Uterus (tissue), 4 donors: ENCODE results near the gene COL5A2. TPM values are rescaled to one million over a fixed set of nuclear protein-coding genes. Genes with fewer than 3 reads are reported as not detected.

ENCODE experiments used
- DNase-seq, 2 donors: peaks; one replicate each; pipeline ENCODE4 v3.0.0-alpha.2; 2019 to 2020
- H3K27ac ChIP-seq, 2 donors: fragments of 200-600 bp; sonication (generic); 1 replicate in 1 of 2; 2 replicates in 1 of 2; pipeline ENCODE4 v1.5.1; 2016 to 2018
- H3K27me3 ChIP-seq, 2 donors: fragments of 200-600 bp; sonication (generic); one replicate each; pipeline ENCODE4 v1.5.1; 2018 to 2019; ENCODE audit warnings: control low read depth in 1 of 2
- H3K36me3 ChIP-seq, 2 donors: fragments of 200-600 bp; sonication (generic); one replicate each; pipeline ENCODE4 v1.5.1; 2019; ENCODE audit warnings: control low read depth in 1 of 2
- H3K4me1 ChIP-seq, 2 donors: fragments of 200-600 bp; sonication (generic); one replicate each; pipeline ENCODE4 v1.5.1; 2018 to 2019; ENCODE audit warnings: control low read depth in 1 of 2
- H3K4me3 ChIP-seq, 2 donors: fragments of 200-600 bp; sonication (generic); 1 replicate in 1 of 2; 2 replicates in 1 of 2; pipeline ENCODE4 v1.5.1; 2018 to 2019; ENCODE audit warnings: mild to moderate bottlenecking in 1 of 2
- H3K9me3 ChIP-seq, 2 donors: fragments of 200-600 bp; sonication (generic); one replicate each; pipeline ENCODE4 v1.5.1; 2019; ENCODE audit warnings: control low read depth in 1 of 2
- POLR2A ChIP-seq, 2 donors: fragments of 450-650 bp; IDR thresholded peaks; one replicate each; pipeline ENCODE4 v1.6.1; 2016; ENCODE audit warnings: antibody characterized with exemption in 2 of 2, mild to moderate bottlenecking in 1 of 2, moderate library complexity in 1 of 2
- intact Hi-C: fragments of 100-400 bp; cut with DNase I; formaldehyde crosslinking; loops from one replicate; pipeline ENCODE4 v1.15.1; 2023; ENCODE audit warnings: low total_unique reads
- total RNA-seq, 4 donors: library from RNA; depleted of rRNA in 3 of 4; stranded (reverse); fragments of >200 nt in 3 of 4; gene quantifications; one replicate each; pipeline versions ENCODE4 v1.1.0 to v1.2.4, GENCODE V29; 2014 to 2023
- TF ChIP-seq, protein P1 (sequence below), 4 experiments: fragments of 200-600 bp in 2 of 4; fragments of 450-650 bp in 2 of 4; sonication (generic) in 2 of 4; IDR thresholded peaks; one replicate each; pipeline ENCODE4 v1.5.1; 2016 to 2019; ENCODE audit warnings: antibody characterized with exemption in 4 of 4, mild to moderate bottlenecking in 2 of 4, moderate library complexity in 1 of 4
- donor health status: DM: yes; HTN: yes; CAD: no.

Gene COL5A2
- total RNA-seq, 4 donors from 2014 or later, result 15.0 to 908 (median 33.3) TPM

DNA sequence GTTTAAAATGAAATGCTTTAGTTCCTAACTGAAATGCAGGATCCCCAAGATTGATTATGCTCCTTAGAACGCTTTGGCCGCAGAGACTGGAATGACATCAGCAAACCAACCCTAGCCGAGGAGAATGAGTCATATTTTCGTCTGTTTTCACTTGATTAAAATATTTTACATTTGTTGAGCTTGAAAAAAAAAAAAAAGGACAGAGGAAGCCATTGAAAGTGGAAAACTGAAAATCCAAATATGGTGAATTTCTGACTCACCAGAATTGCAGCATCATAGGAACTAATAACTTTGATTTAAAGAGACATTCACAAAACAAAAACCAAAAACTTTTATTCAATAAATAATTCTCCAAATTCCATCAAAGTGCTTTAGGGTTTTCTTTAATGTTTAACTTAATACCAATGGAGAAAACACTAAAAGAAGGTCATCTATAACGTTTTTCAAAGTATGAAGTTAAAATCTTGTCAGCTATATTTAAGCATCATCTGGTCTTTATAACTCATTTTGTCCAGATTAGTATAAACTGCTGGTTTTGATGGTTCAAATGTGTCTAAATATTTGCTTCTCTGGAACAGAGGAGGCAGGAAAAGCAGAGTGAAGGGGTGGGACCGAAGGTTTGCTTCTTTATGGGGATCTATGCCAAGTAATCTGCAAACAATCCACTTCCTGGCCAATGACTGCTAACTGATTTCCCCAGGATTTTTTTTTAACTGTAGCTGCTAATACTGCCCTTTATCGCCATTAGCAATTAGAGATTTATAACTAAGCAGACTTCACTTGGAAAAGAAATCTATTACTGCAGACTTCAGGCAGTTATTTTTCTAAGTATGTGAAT lies 30.9 kb upstream of the COL5A2 start:
- intact Hi-C loops, result no loop called here
- peak; percentile 78 to 81 for DNase-seq

DNA sequence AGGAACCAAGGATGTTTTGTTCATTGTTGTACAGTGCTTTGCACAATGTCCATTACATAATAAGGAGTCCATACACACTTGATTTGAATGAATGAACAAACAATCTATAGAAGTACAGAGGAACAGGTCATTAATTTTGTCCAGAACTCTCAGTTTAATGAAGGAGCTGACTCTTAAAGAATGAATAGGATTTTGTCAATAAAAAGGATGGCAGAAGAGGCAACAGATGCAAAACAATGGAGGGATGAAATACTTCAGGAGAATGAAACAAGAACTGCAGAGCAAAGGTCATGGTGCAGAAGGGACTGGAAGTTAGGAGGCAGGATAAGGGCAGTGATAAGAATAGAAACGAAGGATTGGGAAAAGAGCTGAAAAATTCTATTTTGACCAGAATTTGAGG lies 28.7 kb upstream of the COL5A2 start:
- no peak for TF ChIP-seq POLR2A (IDR thresholded peaks at IDR 0.05)
- H3K27ac ChIP-seq, result peak overlapping the region; percentile 85 to 86
- H3K9me3 ChIP-seq, result no peaks in the 10 kb centered on the region
- H3K27me3 ChIP-seq, result no peaks in the 10 kb centered on the region
- H3K36me3 ChIP-seq, result no peaks in the 10 kb centered on the region
- no peak overlapping the region for H3K4me3 ChIP-seq
- intact Hi-C loops, result no loop called here
- no peak for DNase-seq
- H3K4me1 ChIP-seq, result peaks cover 0 to 4% of the 10 kb centered on the region in 2 donors

More for the DNA sequence above, 30.9 kb upstream of the COL5A2 start:
- H3K4me1 ChIP-seq, result peaks cover 0 to 4% of the 10 kb centered on the region in 2 donors
- TF ChIP-seq, protein P1, sequence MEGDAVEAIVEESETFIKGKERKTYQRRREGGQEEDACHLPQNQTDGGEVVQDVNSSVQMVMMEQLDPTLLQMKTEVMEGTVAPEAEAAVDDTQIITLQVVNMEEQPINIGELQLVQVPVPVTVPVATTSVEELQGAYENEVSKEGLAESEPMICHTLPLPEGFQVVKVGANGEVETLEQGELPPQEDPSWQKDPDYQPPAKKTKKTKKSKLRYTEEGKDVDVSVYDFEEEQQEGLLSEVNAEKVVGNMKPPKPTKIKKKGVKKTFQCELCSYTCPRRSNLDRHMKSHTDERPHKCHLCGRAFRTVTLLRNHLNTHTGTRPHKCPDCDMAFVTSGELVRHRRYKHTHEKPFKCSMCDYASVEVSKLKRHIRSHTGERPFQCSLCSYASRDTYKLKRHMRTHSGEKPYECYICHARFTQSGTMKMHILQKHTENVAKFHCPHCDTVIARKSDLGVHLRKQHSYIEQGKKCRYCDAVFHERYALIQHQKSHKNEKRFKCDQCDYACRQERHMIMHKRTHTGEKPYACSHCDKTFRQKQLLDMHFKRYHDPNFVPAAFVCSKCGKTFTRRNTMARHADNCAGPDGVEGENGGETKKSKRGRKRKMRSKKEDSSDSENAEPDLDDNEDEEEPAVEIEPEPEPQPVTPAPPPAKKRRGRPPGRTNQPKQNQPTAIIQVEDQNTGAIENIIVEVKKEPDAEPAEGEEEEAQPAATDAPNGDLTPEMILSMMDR (IDR thresholded peaks at IDR 0.05), result no peak
- TF ChIP-seq POLR2A (IDR thresholded peaks at IDR 0.05), result no peak
- H3K27ac ChIP-seq, result peak overlapping the region; percentile 85 to 86
- H3K27me3 ChIP-seq, result no peaks in the 10 kb centered on the region
- H3K4me3 ChIP-seq, result peak overlapping the region; percentile 14 to 30
- no peaks in the 10 kb centered on the region for H3K36me3 ChIP-seq
- no peaks in the 10 kb centered on the region for H3K9me3 ChIP-seq

DNA sequence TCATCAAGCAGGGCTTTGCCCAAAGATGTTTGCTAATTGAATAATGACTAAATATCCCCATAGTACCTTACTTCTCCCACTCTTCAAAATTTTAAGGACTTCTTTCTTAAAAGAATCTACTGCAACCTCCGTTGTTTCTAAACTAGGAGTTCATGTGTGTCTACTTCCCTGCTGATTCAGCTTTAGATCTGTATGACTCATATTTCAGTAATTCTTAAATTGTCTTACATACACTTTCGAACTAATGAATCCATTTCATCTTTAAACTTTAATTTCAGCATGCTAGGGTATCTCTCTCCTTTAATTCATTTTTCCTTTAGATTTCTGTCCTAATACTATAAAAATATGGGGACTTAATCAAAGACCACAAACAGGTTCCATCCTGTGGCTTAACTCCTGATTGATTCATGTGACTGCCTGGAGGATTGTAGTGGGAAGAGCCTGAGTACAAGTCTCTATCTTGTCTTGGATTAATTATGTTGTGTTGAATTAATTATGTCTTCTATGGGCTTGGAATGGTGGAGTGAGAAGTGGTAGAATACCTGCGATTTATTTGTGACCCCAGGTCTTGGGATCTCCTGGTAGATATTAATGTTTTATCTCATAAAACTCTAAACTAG lies 24.9 kb upstream of the COL5A2 start:
- Histone ChIP-seq H3K27me3 (no peaks in the 10 kb centered on the region), H3K27ac (no peak overlapping the region), H3K36me3 (no peaks in the 10 kb centered on the region), H3K4me3 (no peak overlapping the region), H3K9me3 (no peaks in the 10 kb centered on the region), H3K4me1 (no peaks in the 10 kb centered on the region)
- TF ChIP-seq, protein P1 (IDR thresholded peaks at IDR 0.05), result no peak
- DNase-seq, result no peak
- intact Hi-C loops, result no loop called here

DNA sequence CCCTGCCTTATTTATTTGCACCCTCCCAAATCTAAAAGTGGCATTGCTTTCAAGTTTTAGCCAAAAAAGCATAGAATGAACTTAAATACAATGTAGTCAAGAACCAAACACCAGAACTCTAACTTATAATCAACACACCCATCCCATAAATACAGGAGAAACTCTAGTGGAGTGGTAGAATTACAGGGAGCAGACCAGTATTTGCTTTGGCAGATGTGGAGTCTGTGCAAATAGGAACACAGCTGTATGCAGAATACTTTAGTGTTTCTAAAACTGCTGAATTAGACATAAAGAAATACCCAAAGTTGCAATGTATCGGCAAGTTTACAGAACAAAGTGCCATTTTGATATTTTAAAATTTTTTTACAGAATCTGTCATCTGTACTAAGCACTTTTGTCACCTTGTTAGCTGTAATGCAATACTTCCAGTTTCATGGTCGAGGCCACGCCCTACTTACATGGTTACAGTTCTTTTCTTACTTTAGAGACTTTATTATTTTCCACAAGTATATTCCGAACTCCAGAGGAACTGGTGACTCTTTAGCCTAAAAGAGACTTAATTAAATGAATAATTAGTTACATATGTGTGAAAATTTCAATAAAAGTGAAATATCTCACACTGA lies 23.7 kb upstream of the COL5A2 start:
- Histone ChIP-seq H3K36me3 (no peaks in the 10 kb centered on the region), H3K4me3 (no peak overlapping the region), H3K9me3 (no peaks in the 10 kb centered on the region), H3K4me1 (no peaks in the 10 kb centered on the region), H3K27me3 (no peaks in the 10 kb centered on the region), H3K27ac (no peak overlapping the region)
- no peak for DNase-seq
- TF ChIP-seq POLR2A (IDR thresholded peaks at IDR 0.05), result no peak
- TF ChIP-seq, protein P1 (IDR thresholded peaks at IDR 0.05), result no peak
- intact Hi-C loops, result no loop called here

DNA sequence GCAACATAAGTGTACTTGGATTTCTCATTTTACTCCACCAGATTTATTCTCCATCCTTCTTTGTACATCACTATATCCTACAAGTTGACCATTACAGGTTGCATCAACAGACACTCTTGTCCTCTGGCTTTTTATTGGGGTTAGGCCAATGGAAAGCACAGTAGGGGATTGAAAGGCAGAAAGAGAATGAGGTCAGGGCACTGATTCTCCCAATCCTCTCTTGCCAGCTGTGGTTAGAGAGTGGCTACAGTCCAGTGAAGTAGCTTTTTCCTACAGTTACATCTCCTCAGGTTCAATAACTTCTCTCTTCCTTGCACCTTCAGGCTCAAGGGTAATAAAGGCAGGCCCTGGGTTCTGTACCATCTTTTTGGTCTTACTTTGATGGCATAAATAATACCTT lies 20.2 kb upstream of the COL5A2 start:
- Histone ChIP-seq H3K27ac (no peak overlapping the region), H3K4me3 (no peak overlapping the region), H3K9me3 (no peaks in the 10 kb centered on the region), H3K4me1 (no peaks in the 10 kb centered on the region), H3K36me3 (no peaks in the 10 kb centered on the region), H3K27me3 (no peaks in the 10 kb centered on the region)
- no peak for DNase-seq
- intact Hi-C loops, result no loop called here
- TF ChIP-seq POLR2A (IDR thresholded peaks at IDR 0.05), result no peak
- TF ChIP-seq, protein P1 (IDR thresholded peaks at IDR 0.05), result no peak
